Peyer's patch (tissue), 4 donors: ENCODE data around the gene ZNF132.

Source experiments
- CTCF ChIP-seq, 6 experiments: fragments of 450-650 bp in 4 of 6; fragments of 200-600 bp in 2 of 6; sonication (generic) in 1 of 6; IDR thresholded peaks; one replicate each; pipeline ENCODE4 v1.5.1; 2017 to 2019; ENCODE audit warnings: antibody characterized with exemption in 6 of 6, mild to moderate bottlenecking in 3 of 6, moderate library complexity in 1 of 6
- POLR2A ChIP-seq, 2 donors: fragments of 450-650 bp; IDR thresholded peaks; one replicate each; pipeline ENCODE4 v1.5.1; 2017; ENCODE audit warnings: antibody characterized with exemption in 2 of 2, mild to moderate bottlenecking in 2 of 2, moderate library complexity in 2 of 2

DNA sequence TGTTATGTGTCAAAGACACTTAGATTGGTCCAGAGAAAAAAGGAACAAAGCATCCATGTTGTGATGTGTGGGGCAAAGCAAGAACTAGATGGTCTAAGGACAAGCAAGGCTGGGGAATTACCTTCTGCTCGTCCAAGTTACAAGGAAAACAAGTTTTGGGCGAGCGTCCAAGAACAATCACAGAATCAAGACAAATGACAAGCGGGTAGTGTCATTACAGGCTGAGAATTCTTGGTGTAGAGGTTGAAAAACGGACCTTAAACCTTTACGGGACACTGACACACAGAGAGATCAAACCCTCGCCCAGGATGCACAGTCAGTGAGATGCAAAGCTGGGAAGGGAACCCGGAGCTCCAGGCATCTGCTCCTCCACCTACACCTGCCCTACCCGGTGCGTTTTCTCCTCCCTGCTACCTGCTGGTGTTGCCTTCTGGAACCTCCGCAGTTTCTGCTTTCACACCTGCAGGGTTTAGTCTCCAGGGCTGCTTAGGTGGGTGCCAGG, 11.0 kb upstream of the ZNF132 start:
- no peak for TF ChIP-seq CTCF (IDR thresholded peaks at IDR 0.05)
- TF ChIP-seq POLR2A (IDR thresholded peaks at IDR 0.05): no peak
